ACC112 (cell line): ENCODE measurements around the gene OR12D3.

ENCODE experiments used
- H2AFZ ChIP-seq: fragments of 200-600 bp; sonication (generic); one replicate; pipeline ENCODE4 v1.6.0; 2017; ENCODE audit warnings: antibody characterized with exemption, low read length; ENCODE audit not compliant: unreplicated experiment
- H3K27ac ChIP-seq: fragments of 200-600 bp; sonication (generic); 2 replicates; pipeline ENCODE4 v1.5.1; 2014; ENCODE audit warnings: low read depth, mild to moderate bottlenecking, antibody characterized with exemption, low read length, moderate library complexity
- H3K27me3 ChIP-seq: fragments of 200-600 bp; sonication (generic); 2 replicates; pipeline ENCODE4 v1.6.1; 2014; ENCODE audit warnings: mild to moderate bottlenecking, antibody characterized with exemption, low read length, moderate library complexity, mixed read lengths; ENCODE audit not compliant: insufficient read depth
- H3K36me3 ChIP-seq: fragments of 200-600 bp; sonication (generic); 2 replicates; pipeline ENCODE4 v1.6.1; 2016; ENCODE audit warnings: mild to moderate bottlenecking, antibody characterized with exemption, low read length, moderate library complexity, mixed read lengths; ENCODE audit not compliant: insufficient read depth
- H3K4me1 ChIP-seq: fragments of 200-600 bp; sonication (generic); one replicate; pipeline ENCODE4 v1.6.1; 2016; ENCODE audit warnings: low read length, mixed read lengths; ENCODE audit not compliant: insufficient read depth, unreplicated experiment, control insufficient read depth
- H3K4me3 ChIP-seq: fragments of 200-600 bp; sonication (generic); 2 replicates; pipeline ENCODE4 v1.5.1; 2014; ENCODE audit warnings: mild to moderate bottlenecking, low read depth, low read length
- H3K79me2 ChIP-seq: fragments of 200-600 bp; sonication (generic); one replicate; pipeline ENCODE4 v1.6.0; 2016; ENCODE audit warnings: low read length; ENCODE audit not compliant: control insufficient read depth, unreplicated experiment, insufficient read depth

OR12D3 gene, protein sequence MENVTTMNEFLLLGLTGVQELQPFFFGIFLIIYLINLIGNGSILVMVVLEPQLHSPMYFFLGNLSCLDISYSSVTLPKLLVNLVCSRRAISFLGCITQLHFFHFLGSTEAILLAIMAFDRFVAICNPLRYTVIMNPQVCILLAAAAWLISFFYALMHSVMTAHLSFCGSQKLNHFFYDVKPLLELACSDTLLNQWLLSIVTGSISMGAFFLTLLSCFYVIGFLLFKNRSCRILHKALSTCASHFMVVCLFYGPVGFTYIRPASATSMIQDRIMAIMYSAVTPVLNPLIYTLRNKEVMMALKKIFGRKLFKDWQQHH

DNA sequence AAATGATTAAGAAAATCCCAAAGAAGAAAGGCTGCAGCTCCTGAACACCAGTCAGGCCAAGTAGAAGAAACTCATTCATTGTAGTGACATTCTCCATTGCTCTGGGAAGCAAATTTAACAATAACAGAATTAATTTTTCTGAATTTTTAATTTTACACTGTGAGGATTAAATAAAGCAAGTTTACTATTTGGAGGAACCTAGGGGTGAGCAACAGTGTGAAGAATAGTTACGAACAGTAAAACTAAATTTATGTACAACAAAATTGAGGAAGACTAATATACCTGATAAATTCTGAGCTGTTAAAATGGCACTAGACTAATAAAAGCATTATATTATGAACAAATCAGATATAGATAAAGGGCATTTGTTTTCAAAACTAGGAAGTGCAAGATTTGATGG, at the start of gene OR12D3:
Gene OR12D3, minus strand, starts transcription at position 101 of the 400 bp plus-strand sequence. Its CDS starts 4 bp downstream, at position 97.
- H3K79me2 ChIP-seq, result no peaks in the 10 kb centered on the region
- no peaks in the 10 kb centered on the region for H3K4me1 ChIP-seq
- H3K4me3 ChIP-seq, result no peak within 1 kb of the TSS
- H3K27ac ChIP-seq, result no peak within 1 kb of the TSS
- H3K27me3 ChIP-seq, result no peaks in the 10 kb centered on the region
- no peak within 1 kb of the TSS for H2AFZ ChIP-seq
- H3K36me3 ChIP-seq, result no peaks in the 10 kb centered on the region

GRCh38 chr6:29424575-29424974, 49.5 kb upstream of the OR12D3 start:
- H3K27ac ChIP-seq, result no peak overlapping the region
- H3K27me3 ChIP-seq, result no peaks in the 10 kb centered on the region
- no peaks in the 10 kb centered on the region for H3K4me1 ChIP-seq
- no peaks in the 10 kb centered on the region for H3K36me3 ChIP-seq
- H2AFZ ChIP-seq, result no peak overlapping the region
- no peak overlapping the region for H3K4me3 ChIP-seq
- H3K79me2 ChIP-seq, result no peaks in the 10 kb centered on the region

DNA sequence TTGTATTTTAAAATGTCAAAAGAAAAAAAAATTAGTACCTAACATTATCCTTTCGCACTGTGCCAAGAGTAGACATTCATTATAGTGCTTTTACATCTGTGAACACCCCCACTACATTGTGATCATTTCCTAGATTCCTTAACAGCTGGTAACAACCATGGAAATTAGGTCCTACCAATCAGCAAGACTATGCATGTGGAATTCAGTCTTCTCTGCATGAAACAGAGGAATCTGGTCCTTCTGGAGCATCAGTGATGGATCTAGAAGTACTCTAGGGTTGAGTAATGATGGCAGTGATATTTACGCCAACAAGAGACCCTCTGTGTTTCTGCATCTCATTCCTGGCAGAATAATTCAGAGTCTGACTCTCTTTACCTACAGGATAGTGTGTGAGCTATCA, 49.1 kb upstream of the OR12D3 start:
- Histone ChIP-seq H3K79me2 (no peaks in the 10 kb centered on the region), H3K27me3 (no peaks in the 10 kb centered on the region), H3K36me3 (no peaks in the 10 kb centered on the region), H3K27ac (no peak overlapping the region), H3K4me3 (no peak overlapping the region), H2AFZ (no peak overlapping the region), H3K4me1 (no peaks in the 10 kb centered on the region)

GRCh38 chr6:29419516-29419915, 44.4 kb upstream of the OR12D3 start:
- no peak overlapping the region for H2AFZ ChIP-seq
- no peaks in the 10 kb centered on the region for H3K27me3 ChIP-seq
- no peaks in the 10 kb centered on the region for H3K36me3 ChIP-seq
- H3K27ac ChIP-seq, result no peak overlapping the region
- H3K4me3 ChIP-seq, result no peak overlapping the region
- no peaks in the 10 kb centered on the region for H3K4me1 ChIP-seq
- no peaks in the 10 kb centered on the region for H3K79me2 ChIP-seq

GRCh38 chr6:29414588-29414987, 39.5 kb upstream of the OR12D3 start, which contains the start of gene OR12D1:
OR12D1 (plus strand) TSS chr6:29414928.
- Histone ChIP-seq H2AFZ (no peak within 1 kb of the TSS), H3K79me2 (no peaks in the 10 kb centered on the region), H3K27ac (no peak within 1 kb of the TSS), H3K27me3 (no peaks in the 10 kb centered on the region), H3K4me1 (no peaks in the 10 kb centered on the region), H3K4me3 (no peak within 1 kb of the TSS), H3K36me3 (no peaks in the 10 kb centered on the region)

DNA sequence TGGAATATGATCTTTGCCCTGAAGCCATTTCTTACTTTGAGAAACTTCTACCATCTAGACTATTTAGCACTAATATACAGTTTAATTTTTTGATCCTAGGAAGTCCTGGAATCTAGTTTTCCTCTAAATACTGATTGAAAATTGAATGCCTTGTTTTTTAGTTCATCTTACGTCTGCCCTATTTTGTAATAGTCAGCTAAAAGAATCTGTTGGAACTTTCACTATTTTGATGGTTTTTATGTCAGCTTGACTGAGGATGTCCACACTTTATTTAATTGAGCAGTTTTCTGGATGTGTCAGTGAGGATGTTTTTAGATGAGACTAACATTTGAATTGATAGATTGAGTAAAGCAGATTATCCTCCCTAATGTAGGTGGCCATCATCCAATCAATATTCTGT, 28.7 kb upstream of the OR12D3 start:
- Histone ChIP-seq H3K79me2 (no peaks in the 10 kb centered on the region), H3K27ac (no peak overlapping the region), H3K36me3 (no peaks in the 10 kb centered on the region), H2AFZ (no peak overlapping the region), H3K4me3 (no peak overlapping the region), H3K27me3 (no peaks in the 10 kb centered on the region), H3K4me1 (no peaks in the 10 kb centered on the region)

- no peak overlapping the region for H3K4me3 ChIP-seq
- no peak overlapping the region for H3K27ac ChIP-seq
- no peak overlapping the region for H2AFZ ChIP-seq
- no peaks in the 10 kb centered on the region for H3K27me3 ChIP-seq
- H3K36me3 ChIP-seq, result no peaks in the 10 kb centered on the region
- no peaks in the 10 kb centered on the region for H3K4me1 ChIP-seq
- H3K79me2 ChIP-seq, result no peaks in the 10 kb centered on the region
These were observed 24.4 kb upstream of the OR12D3 start for GRCh38 chr6:29399525-29399924.

- H3K4me3 ChIP-seq, result no peak within 1 kb of the TSS
- no peak within 1 kb of the TSS for H3K27ac ChIP-seq
- H3K36me3 ChIP-seq, result no peaks in the 10 kb centered on the region
- no peak within 1 kb of the TSS for H2AFZ ChIP-seq
- no peaks in the 10 kb centered on the region for H3K4me1 ChIP-seq
- no peaks in the 10 kb centered on the region for H3K79me2 ChIP-seq
- no peaks in the 10 kb centered on the region for H3K27me3 ChIP-seq
These were observed 20.2 kb upstream of the OR12D3 start, which contains the start of gene OR12D2 for GRCh38 chr6:29395331-29395730. OR12D2 (plus strand) TSS chr6:29395631; CDS start chr6:29396700, 1,069 bp downstream.

DNA sequence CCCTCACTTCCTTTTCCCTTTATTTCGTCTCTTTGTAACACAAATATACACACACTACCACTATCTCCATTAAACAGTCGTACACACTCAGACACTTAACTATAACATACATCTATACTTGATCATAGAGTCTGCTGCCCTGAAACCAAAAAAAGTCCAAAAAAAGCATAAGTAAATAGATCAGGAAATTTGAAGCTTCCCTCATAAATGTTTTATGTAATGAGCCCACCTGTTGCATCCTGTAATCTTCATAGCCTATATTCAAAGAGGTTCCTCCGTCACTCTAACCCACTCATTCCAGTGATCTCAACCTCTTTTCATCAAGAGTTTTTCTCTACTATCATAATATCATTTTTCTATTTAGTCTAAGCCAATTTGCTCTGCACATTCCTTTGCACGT, 13.4 kb upstream of the OR12D3 start:
- Histone ChIP-seq H3K36me3 (no peaks in the 10 kb centered on the region), H3K27ac (no peak overlapping the region), H3K27me3 (no peaks in the 10 kb centered on the region), H3K4me1 (no peaks in the 10 kb centered on the region), H2AFZ (no peak overlapping the region), H3K4me3 (no peak overlapping the region), H3K79me2 (no peaks in the 10 kb centered on the region)

DNA sequence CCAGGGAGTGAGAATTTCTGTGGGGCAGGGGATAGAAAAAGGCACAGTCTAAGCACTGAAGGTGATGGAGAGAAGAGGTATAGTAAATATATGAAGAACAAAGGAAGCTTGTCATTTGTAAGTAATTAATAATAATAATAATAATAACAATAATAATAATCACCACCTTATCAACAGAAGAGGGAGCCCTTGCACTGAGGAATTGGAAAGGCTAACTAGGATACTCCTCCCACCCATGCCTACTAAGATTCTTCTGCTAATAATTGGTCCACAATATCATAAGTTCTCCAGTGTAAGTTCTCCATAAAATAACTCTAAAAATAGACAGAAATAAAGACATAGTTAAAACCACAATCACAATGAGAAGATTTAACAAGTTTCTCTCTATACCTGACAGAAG, 912 bp upstream of the OR12D3 start:
- Histone ChIP-seq H3K27ac (no peak overlapping the region), H3K79me2 (no peaks in the 10 kb centered on the region), H3K36me3 (no peaks in the 10 kb centered on the region), H2AFZ (no peak overlapping the region), H3K4me1 (no peaks in the 10 kb centered on the region), H3K4me3 (no peak overlapping the region), H3K27me3 (peaks cover 4% of the 10 kb centered on the region; the same call in 1 of the 2 replicates)

DNA sequence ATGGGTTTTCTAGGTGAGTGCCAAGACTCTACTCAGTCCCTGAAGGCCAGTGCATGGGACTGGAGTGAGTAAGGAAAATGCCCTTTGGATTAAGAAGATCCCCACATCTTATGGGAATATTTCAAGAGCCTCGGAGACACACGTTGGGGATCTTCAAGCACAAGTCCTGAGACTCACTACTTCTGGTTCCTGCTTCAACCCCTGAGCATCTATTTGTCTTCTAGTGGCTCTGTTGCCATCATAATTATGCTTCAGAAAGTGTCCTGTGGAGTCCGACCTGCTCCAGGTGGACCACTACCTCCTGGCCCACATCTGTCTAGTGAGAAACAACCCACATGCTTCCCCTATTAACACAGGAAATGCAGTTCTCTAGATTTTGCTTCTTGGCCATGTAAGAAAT, 6.3 kb downstream of the OR12D3 start, which contains the start of gene OR5V1:
Gene OR5V1, minus strand, starts transcription at position 101 of the 400 bp plus-strand sequence. CDS start 12,670 bp downstream, outside the sequence.
- Histone ChIP-seq H3K36me3 (no peaks in the 10 kb centered on the region), H3K27ac (no peak within 1 kb of the TSS), H3K27me3 (no peaks in the 10 kb centered on the region), H3K4me3 (no peak within 1 kb of the TSS), H3K79me2 (no peaks in the 10 kb centered on the region), H2AFZ (no peak within 1 kb of the TSS), H3K4me1 (no peaks in the 10 kb centered on the region)
